ENCODE results near the gene CLBA1. TPM values are rescaled to one million over a fixed set of nuclear protein-coding genes. Genes with fewer than 3 reads are reported as not detected.

The CLBA1 gene
- total RNA-seq (2012; rRNA removed): 9.2 and 10.4 TPM in 2 replicates

GRCh38 chr14:104985675-104986486, at the start of gene CLBA1:
TSS of gene CLBA1 (plus strand) at chr14:104985788. CDS start at chr14:104986432, 644 bp downstream.
- Histone ChIP-seq H3K9me3 (replicated peaks; ENCODE audit: low read length) (no peaks in the 10 kb centered on the region), H3K4me1 (ENCODE audit: control insufficient read depth, insufficient read depth, low read length) (peaks cover 16% of the 10 kb centered on the region), H3K27me3 (ENCODE audit: control insufficient read depth, insufficient read depth, low read length) (no peaks in the 10 kb centered on the region), H3K9ac (ENCODE audit: low read depth, low read length) (peak within 1 kb of the TSS; percentile 89), H3K36me3 (ENCODE audit: insufficient read depth, low read length) (no peaks in the 10 kb centered on the region), H3K4me2 (ENCODE audit: low read length) (peak within 1 kb of the TSS; percentile 92), H3K4me3 (ENCODE audit: low read length) (peak within 1 kb of the TSS; percentile 98)

GRCh38 chr14:104935955-104936354, 49.6 kb upstream of the CLBA1 start:
- H3K27me3 ChIP-seq (ENCODE audit: control insufficient read depth, insufficient read depth, low read length): peaks cover 3% of the 10 kb centered on the region
- peaks cover 28% of the 10 kb centered on the region for H3K36me3 ChIP-seq (ENCODE audit: insufficient read depth, low read length)
- no peak overlapping the region for H3K4me3 ChIP-seq (ENCODE audit: low read length)
- no peaks in the 10 kb centered on the region for H3K9me3 ChIP-seq (replicated peaks; ENCODE audit: low read length)
- peaks cover 4% of the 10 kb centered on the region for H3K4me1 ChIP-seq (ENCODE audit: control insufficient read depth, insufficient read depth, low read length)
- H3K9ac ChIP-seq (ENCODE audit: low read depth, low read length): no peak overlapping the region
- H3K4me2 ChIP-seq (ENCODE audit: low read length): no peak overlapping the region

- Histone ChIP-seq H3K9me3 (replicated peaks; ENCODE audit: low read length) (no peaks in the 10 kb centered on the region), H3K4me1 (ENCODE audit: control insufficient read depth, insufficient read depth, low read length) (peaks cover 4% of the 10 kb centered on the region), H3K4me3 (ENCODE audit: low read length) (no peak overlapping the region), H3K27me3 (ENCODE audit: control insufficient read depth, insufficient read depth, low read length) (peaks cover 3% of the 10 kb centered on the region), H3K4me2 (ENCODE audit: low read length) (no peak overlapping the region), H3K9ac (ENCODE audit: low read depth, low read length) (no peak overlapping the region), H3K36me3 (ENCODE audit: insufficient read depth, low read length) (peaks cover 34% of the 10 kb centered on the region)
Measured at GRCh38 chr14:104936361-104937155, 49.0 kb upstream of the CLBA1 start.

- no peak overlapping the region for H3K9ac ChIP-seq (ENCODE audit: low read depth, low read length)
- H3K4me1 ChIP-seq (ENCODE audit: control insufficient read depth, insufficient read depth, low read length): peaks cover 4% of the 10 kb centered on the region
- no peak overlapping the region for H3K4me2 ChIP-seq (ENCODE audit: low read length)
- peaks cover 40% of the 10 kb centered on the region for H3K36me3 ChIP-seq (ENCODE audit: insufficient read depth, low read length)
- no peak overlapping the region for H3K4me3 ChIP-seq (ENCODE audit: low read length)
- peaks cover 3% of the 10 kb centered on the region for H3K27me3 ChIP-seq (ENCODE audit: control insufficient read depth, insufficient read depth, low read length)
- no peaks in the 10 kb centered on the region for H3K9me3 ChIP-seq (replicated peaks; ENCODE audit: low read length)
Measured at GRCh38 chr14:104937161-104937560, 48.4 kb upstream of the CLBA1 start.

GRCh38 chr14:104937694-104938365, 47.8 kb upstream of the CLBA1 start:
- Histone ChIP-seq H3K9ac (ENCODE audit: low read depth, low read length) (no peak overlapping the region), H3K9me3 (replicated peaks; ENCODE audit: low read length) (no peaks in the 10 kb centered on the region), H3K4me2 (ENCODE audit: low read length) (no peak overlapping the region), H3K4me3 (ENCODE audit: low read length) (no peak overlapping the region), H3K4me1 (ENCODE audit: control insufficient read depth, insufficient read depth, low read length) (peaks cover 3% of the 10 kb centered on the region), H3K27me3 (ENCODE audit: control insufficient read depth, insufficient read depth, low read length) (peaks cover 3% of the 10 kb centered on the region), H3K36me3 (ENCODE audit: insufficient read depth, low read length) (peaks cover 40% of the 10 kb centered on the region)

GRCh38 chr14:104938436-104938835, 47.2 kb upstream of the CLBA1 start:
- Histone ChIP-seq H3K9me3 (replicated peaks; ENCODE audit: low read length) (no peaks in the 10 kb centered on the region), H3K4me1 (ENCODE audit: control insufficient read depth, insufficient read depth, low read length) (no peaks in the 10 kb centered on the region), H3K36me3 (ENCODE audit: insufficient read depth, low read length) (peaks cover 40% of the 10 kb centered on the region), H3K27me3 (ENCODE audit: control insufficient read depth, insufficient read depth, low read length) (peaks cover 3% of the 10 kb centered on the region), H3K4me3 (ENCODE audit: low read length) (no peak overlapping the region), H3K9ac (ENCODE audit: low read depth, low read length) (no peak overlapping the region), H3K4me2 (ENCODE audit: low read length) (no peak overlapping the region)

GRCh38 chr14:104938960-104939359, 46.6 kb upstream of the CLBA1 start:
- peaks cover 3% of the 10 kb centered on the region for H3K27me3 ChIP-seq (ENCODE audit: control insufficient read depth, insufficient read depth, low read length)
- peaks cover 40% of the 10 kb centered on the region for H3K36me3 ChIP-seq (ENCODE audit: insufficient read depth, low read length)
- H3K4me1 ChIP-seq (ENCODE audit: control insufficient read depth, insufficient read depth, low read length): no peaks in the 10 kb centered on the region
- H3K9me3 ChIP-seq (replicated peaks; ENCODE audit: low read length): no peaks in the 10 kb centered on the region
- H3K4me2 ChIP-seq (ENCODE audit: low read length): no peak overlapping the region
- no peak overlapping the region for H3K4me3 ChIP-seq (ENCODE audit: low read length)
- no peak overlapping the region for H3K9ac ChIP-seq (ENCODE audit: low read depth, low read length)

GRCh38 chr14:104939666-104940410, 45.8 kb upstream of the CLBA1 start:
- Histone ChIP-seq H3K9ac (ENCODE audit: low read depth, low read length) (no peak overlapping the region), H3K4me2 (ENCODE audit: low read length) (no peak overlapping the region), H3K4me3 (ENCODE audit: low read length) (no peak overlapping the region), H3K36me3 (ENCODE audit: insufficient read depth, low read length) (peaks cover 45% of the 10 kb centered on the region), H3K9me3 (replicated peaks; ENCODE audit: low read length) (no peaks in the 10 kb centered on the region), H3K27me3 (ENCODE audit: control insufficient read depth, insufficient read depth, low read length) (no peaks in the 10 kb centered on the region), H3K4me1 (ENCODE audit: control insufficient read depth, insufficient read depth, low read length) (no peaks in the 10 kb centered on the region)

GRCh38 chr14:104940526-104941150, 45.0 kb upstream of the CLBA1 start:
- no peaks in the 10 kb centered on the region for H3K4me1 ChIP-seq (ENCODE audit: control insufficient read depth, insufficient read depth, low read length)

GRCh38 chr14:104941508-104942365, 43.9 kb upstream of the CLBA1 start:
- Histone ChIP-seq H3K36me3 (ENCODE audit: insufficient read depth, low read length) (peaks cover 45% of the 10 kb centered on the region), H3K9me3 (replicated peaks; ENCODE audit: low read length) (no peaks in the 10 kb centered on the region), H3K27me3 (ENCODE audit: control insufficient read depth, insufficient read depth, low read length) (no peaks in the 10 kb centered on the region), H3K4me3 (ENCODE audit: low read length) (no peak overlapping the region), H3K4me1 (ENCODE audit: control insufficient read depth, insufficient read depth, low read length) (no peaks in the 10 kb centered on the region), H3K4me2 (ENCODE audit: low read length) (no peak overlapping the region), H3K9ac (ENCODE audit: low read depth, low read length) (no peak overlapping the region)

More at GRCh38 chr14:104940526-104941150, 45.0 kb upstream of the CLBA1 start:
- Histone ChIP-seq H3K36me3 (ENCODE audit: insufficient read depth, low read length) (peaks cover 45% of the 10 kb centered on the region), H3K4me2 (ENCODE audit: low read length) (no peak overlapping the region), H3K27me3 (ENCODE audit: control insufficient read depth, insufficient read depth, low read length) (no peaks in the 10 kb centered on the region), H3K9ac (ENCODE audit: low read depth, low read length) (no peak overlapping the region), H3K4me3 (ENCODE audit: low read length) (no peak overlapping the region), H3K9me3 (replicated peaks; ENCODE audit: low read length) (no peaks in the 10 kb centered on the region)

Measured in skeletal muscle satellite cell (primary cell).